ENCODE measurements around the gene ANGEL1.

DNA sequence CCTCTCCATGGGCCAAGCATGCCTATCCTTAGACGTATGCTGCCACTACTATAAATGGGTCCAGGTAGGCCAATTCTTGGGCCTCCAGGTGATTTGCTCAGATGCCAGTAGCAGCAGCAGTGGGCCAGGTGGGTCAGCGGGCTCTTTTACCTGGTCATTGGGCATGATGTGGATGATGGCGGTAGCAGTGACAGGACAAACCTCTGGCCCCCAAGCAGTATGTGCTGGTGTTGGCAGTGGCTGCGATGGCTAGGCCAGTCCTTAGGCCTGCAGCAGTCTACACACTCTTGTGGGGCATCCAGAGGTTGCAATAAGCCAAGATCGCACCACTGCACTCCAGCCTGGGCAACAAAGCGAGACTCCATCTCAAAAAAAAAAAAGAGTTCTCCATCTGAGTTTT, 70.5 kb downstream of the ANGEL1 start:
- no peak for TF ChIP-seq POLR2A (IDR thresholded peaks at IDR 0.05)
- TF ChIP-seq, protein P1, sequence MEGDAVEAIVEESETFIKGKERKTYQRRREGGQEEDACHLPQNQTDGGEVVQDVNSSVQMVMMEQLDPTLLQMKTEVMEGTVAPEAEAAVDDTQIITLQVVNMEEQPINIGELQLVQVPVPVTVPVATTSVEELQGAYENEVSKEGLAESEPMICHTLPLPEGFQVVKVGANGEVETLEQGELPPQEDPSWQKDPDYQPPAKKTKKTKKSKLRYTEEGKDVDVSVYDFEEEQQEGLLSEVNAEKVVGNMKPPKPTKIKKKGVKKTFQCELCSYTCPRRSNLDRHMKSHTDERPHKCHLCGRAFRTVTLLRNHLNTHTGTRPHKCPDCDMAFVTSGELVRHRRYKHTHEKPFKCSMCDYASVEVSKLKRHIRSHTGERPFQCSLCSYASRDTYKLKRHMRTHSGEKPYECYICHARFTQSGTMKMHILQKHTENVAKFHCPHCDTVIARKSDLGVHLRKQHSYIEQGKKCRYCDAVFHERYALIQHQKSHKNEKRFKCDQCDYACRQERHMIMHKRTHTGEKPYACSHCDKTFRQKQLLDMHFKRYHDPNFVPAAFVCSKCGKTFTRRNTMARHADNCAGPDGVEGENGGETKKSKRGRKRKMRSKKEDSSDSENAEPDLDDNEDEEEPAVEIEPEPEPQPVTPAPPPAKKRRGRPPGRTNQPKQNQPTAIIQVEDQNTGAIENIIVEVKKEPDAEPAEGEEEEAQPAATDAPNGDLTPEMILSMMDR (IDR thresholded peaks at IDR 0.05) = no peak
